Spinal cord (tissue), 10 donors: ENCODE results near the gene YIF1A. TPM values are rescaled to one million over a fixed set of nuclear protein-coding genes. Genes with fewer than 3 reads are reported as not detected.

Experiments
- DNase-seq, 6 donors: peaks; one replicate each; pipeline versions ENCODE4 v3.0.0 to v3.0.0-alpha.2; 2013 to 2015; ENCODE audit warnings: low spot score in 6 of 6, low read depth in 4 of 6
- H3K27ac ChIP-seq: one replicate; pipeline ENCODE4 v1.5.1; 2013; ENCODE audit warnings: low read depth, low read length, control low read depth
- H3K27me3 ChIP-seq: one replicate; pipeline ENCODE4 v1.6.1; 2013; ENCODE audit warnings: low read length; ENCODE audit not compliant: control insufficient read depth, insufficient read depth
- H3K36me3 ChIP-seq: one replicate; pipeline ENCODE4 v1.6.1; 2013; ENCODE audit warnings: low read length; ENCODE audit not compliant: control insufficient read depth, insufficient read depth
- H3K4me1 ChIP-seq: one replicate; pipeline ENCODE4 v1.6.1; 2013; ENCODE audit warnings: low read length; ENCODE audit not compliant: control insufficient read depth, insufficient read depth
- H3K4me3 ChIP-seq: one replicate; pipeline ENCODE4 v1.5.1; 2013; ENCODE audit warnings: low read depth, low read length, control low read depth
- H3K9me3 ChIP-seq: one replicate; pipeline ENCODE4 v1.6.1; 2013; ENCODE audit warnings: low read length; ENCODE audit not compliant: control insufficient read depth, insufficient read depth
- WGBS: methylation state at CpG from one replicate; pipeline ENCODE4 v1.1.5; 2013; ENCODE audit warnings: missing lambda C conversion rate; ENCODE audit not compliant: insufficient coverage; 5-methylcytosine and 5-hydroxymethylcytosine counted together
- polyA plus RNA-seq, 2 donors: library from polyadenylated mRNA; unstranded; fragments of 120-200 nt; gene quantifications; one replicate each; pipeline ENCODE4 v1.2.1, GENCODE V29; 2013; ENCODE audit not compliant: insufficient read length in 2 of 2
- total RNA-seq, 2 donors: library from RNA; depleted of rRNA in 1 of 2; stranded (reverse); fragments of 120-200 nt in 1 of 2; fragments of >200 nt in 1 of 2; gene quantifications; one replicate each; pipeline versions ENCODE4 v1.2.3 to v1.2.4, GENCODE V29; 2013 to 2014
- donor health status: healthy.

Gene YIF1A
- total and polyA plus RNA-seq, 4 donors: 43.7 to 87.7 (median 79.6) TPM

DNA sequence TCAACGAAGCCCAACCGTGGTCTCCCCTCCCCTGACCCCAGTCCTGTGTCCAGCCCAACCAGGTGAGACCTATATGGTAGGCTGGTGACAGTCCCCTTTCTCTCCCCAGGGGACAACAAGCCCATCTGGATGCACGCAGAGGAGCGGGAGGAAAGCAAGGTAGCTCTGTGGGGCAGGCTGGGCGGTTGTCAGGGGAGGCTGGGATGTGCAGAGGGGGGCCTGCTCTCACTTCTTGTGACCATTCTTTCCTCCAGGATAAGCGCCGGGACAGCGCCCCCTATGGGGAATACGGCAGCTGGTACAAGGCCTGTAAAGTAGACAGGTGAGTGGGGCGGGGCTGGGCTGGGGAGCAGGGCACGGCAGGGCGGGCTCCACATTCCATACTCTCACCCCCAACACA, 24.0 kb downstream of the YIF1A start:
- 83% methylated on average over 4 of the region's 12 CpGs for WGBS
- Histone ChIP-seq H3K27ac (no peak overlapping the region), H3K9me3 (no peaks in the 10 kb centered on the region), H3K27me3 (no peaks in the 10 kb centered on the region), H3K36me3 (peaks cover 75% of the 10 kb centered on the region), H3K4me1 (peaks cover 27% of the 10 kb centered on the region), H3K4me3 (no peak overlapping the region)
- no peak for DNase-seq

DNA sequence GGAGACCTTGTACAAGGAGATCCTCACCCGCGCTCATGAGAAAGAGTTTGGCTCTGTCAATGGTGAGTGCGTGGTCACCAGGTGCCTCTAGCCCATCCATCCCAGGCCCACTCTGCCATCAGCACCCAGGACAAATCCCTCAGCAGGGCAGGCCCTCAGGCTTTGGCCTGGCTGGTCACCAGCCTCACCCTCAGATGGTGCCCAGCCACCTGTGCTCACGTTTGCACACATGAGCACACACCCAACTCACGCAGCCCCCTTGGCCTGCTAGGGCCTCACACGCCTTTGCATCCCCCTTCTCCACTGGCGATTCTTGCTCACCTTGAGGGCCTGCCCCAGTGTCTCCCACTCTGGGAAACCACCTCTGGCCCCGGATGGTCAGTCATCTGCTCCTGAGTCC, 24.6 kb downstream of the YIF1A start:
- no peaks in the 10 kb centered on the region for H3K27me3 ChIP-seq
- 92% methylated on average over 8 of the region's 8 CpGs for WGBS
- H3K36me3 ChIP-seq: peaks cover 79% of the 10 kb centered on the region
- DNase-seq: no peak
- no peak overlapping the region for H3K27ac ChIP-seq
- H3K9me3 ChIP-seq: no peaks in the 10 kb centered on the region
- H3K4me3 ChIP-seq: no peak overlapping the region
- peaks cover 26% of the 10 kb centered on the region for H3K4me1 ChIP-seq

DNA sequence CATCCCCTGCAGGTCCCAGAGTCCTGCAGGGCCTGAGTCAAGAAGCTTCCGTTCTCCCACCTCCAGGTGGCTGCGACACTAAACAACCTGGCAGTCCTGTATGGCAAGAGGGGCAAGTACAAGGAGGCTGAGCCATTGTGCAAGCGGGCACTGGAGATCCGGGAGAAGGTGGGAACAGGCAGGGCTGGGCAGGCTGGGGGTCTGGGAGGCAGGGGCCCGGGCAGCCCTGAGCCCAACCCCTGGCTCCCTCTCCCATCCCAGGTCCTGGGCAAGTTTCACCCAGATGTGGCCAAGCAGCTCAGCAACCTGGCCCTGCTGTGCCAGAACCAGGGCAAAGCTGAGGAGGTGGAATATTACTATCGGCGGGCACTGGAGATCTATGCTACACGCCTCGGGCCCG, 25.2 kb downstream of the YIF1A start:
- Histone ChIP-seq H3K27me3 (no peaks in the 10 kb centered on the region), H3K36me3 (peaks cover 82% of the 10 kb centered on the region), H3K27ac (no peak overlapping the region), H3K9me3 (no peaks in the 10 kb centered on the region), H3K4me1 (peaks cover 30% of the 10 kb centered on the region), H3K4me3 (no peak overlapping the region)
- DNase-seq: no peak
- 91% methylated on average over 7 of the region's 10 CpGs for WGBS

GRCh38 chr11:66263231-66263630, 25.7 kb downstream of the YIF1A start:
- DNase-seq: no peak
- Histone ChIP-seq H3K4me3 (no peak overlapping the region), H3K4me1 (peaks cover 36% of the 10 kb centered on the region), H3K9me3 (no peaks in the 10 kb centered on the region), H3K36me3 (peaks cover 82% of the 10 kb centered on the region), H3K27me3 (no peaks in the 10 kb centered on the region), H3K27ac (no peak overlapping the region)
- 92% methylated on average over 4 of the region's 4 CpGs for WGBS

DNA sequence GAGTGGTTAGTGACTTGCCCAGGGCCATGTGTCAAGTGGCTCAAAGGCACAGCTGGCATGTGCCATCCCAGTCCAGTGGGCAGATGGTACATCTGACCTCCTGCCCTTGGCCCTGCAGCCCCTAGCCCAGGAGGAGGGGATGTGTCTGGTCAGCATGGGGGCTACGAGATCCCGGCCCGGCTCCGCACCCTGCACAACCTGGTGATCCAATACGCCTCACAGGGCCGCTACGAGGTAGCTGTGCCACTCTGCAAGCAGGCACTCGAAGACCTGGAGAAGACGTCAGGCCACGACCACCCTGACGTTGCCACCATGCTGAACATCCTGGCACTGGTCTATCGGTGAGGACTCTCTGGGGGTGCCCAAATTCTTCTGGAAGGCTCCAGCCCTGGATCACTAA, 26.2 kb downstream of the YIF1A start:
- Histone ChIP-seq H3K27ac (no peak overlapping the region), H3K27me3 (no peaks in the 10 kb centered on the region), H3K4me3 (no peak overlapping the region), H3K4me1 (peaks cover 31% of the 10 kb centered on the region), H3K9me3 (no peaks in the 10 kb centered on the region), H3K36me3 (peaks cover 82% of the 10 kb centered on the region)
- DNase-seq: no peak
- 96% methylated on average over 12 of the region's 12 CpGs for WGBS

DNA sequence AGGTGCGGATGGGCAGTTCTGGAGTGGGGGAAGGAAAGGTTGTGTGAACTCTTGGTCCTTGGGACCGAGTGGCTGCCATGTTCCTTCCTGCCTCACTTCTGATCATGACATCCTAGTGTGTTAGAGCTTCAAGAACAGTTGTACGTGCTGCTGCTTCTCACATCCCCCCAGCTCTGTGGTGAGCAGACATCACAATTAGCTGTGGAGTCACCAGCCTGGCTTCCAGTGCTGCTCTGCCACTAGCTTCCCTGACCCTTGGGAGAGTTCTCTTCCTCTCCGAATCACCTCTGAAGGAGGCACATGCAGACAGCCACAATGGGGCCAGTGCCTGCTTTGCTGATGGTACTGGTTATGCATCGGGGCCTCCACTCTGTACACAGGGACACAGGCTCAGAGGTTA, 26.8 kb downstream of the YIF1A start:
- Histone ChIP-seq H3K36me3 (peaks cover 80% of the 10 kb centered on the region), H3K4me1 (peaks cover 30% of the 10 kb centered on the region), H3K27me3 (no peaks in the 10 kb centered on the region), H3K9me3 (no peaks in the 10 kb centered on the region), H3K4me3 (no peak overlapping the region), H3K27ac (no peak overlapping the region)
- no peak for DNase-seq
- 83% methylated on average over 3 of the region's 5 CpGs for WGBS

- no peak for DNase-seq
- Histone ChIP-seq H3K27ac (no peak overlapping the region), H3K4me1 (peaks cover 30% of the 10 kb centered on the region), H3K4me3 (no peak overlapping the region), H3K36me3 (peaks cover 74% of the 10 kb centered on the region), H3K9me3 (no peaks in the 10 kb centered on the region), H3K27me3 (no peaks in the 10 kb centered on the region)
- 91% methylated on average over 16 of the region's 16 CpGs for WGBS
Measured at GRCh38 chr11:66261578-66261977, 27.4 kb downstream of the YIF1A start.

- H3K9me3 ChIP-seq: no peaks in the 10 kb centered on the region
- DNase-seq: no peak
- H3K27ac ChIP-seq: no peak overlapping the region
- H3K27me3 ChIP-seq: no peaks in the 10 kb centered on the region
- WGBS: 98% methylated on average over 4 of the region's 4 CpGs
- H3K4me3 ChIP-seq: no peak overlapping the region
- H3K36me3 ChIP-seq: peaks cover 57% of the 10 kb centered on the region
- peaks cover 20% of the 10 kb centered on the region for H3K4me1 ChIP-seq
Measured at GRCh38 chr11:66259956-66260355, 29.0 kb downstream of the YIF1A start.

- Histone ChIP-seq H3K4me3 (no peak overlapping the region), H3K27ac (no peak overlapping the region), H3K27me3 (no peaks in the 10 kb centered on the region), H3K9me3 (no peaks in the 10 kb centered on the region), H3K4me1 (peaks cover 20% of the 10 kb centered on the region), H3K36me3 (peaks cover 50% of the 10 kb centered on the region)
- WGBS: 100% methylated on average over 2 of the region's 2 CpGs
- DNase-seq: no peak
Measured at GRCh38 chr11:66259225-66259624, 29.7 kb downstream of the YIF1A start.

DNA sequence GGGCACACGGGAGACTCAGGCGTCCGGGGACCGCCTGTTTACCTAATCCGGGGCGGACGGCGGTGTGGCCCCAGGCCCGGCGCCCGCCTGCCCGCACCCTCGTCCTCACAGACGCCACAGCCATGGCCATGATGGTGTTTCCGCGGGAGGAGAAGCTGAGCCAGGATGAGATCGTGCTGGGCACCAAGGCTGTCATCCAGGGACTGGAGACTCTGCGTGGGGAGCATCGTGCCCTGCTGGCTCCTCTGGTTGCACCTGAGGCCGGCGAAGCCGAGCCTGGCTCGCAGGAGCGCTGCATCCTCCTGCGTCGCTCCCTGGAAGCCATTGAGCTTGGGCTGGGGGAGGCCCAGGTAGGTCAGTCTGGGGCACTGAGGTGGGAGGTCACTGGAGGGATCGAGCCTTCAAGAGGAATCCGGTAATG, 30.5 kb downstream of the YIF1A start:
- Histone ChIP-seq H3K27ac (peak overlapping the region; percentile 87), H3K36me3 (peaks cover 45% of the 10 kb centered on the region), H3K4me3 (peak overlapping the region; percentile 80), H3K9me3 (no peaks in the 10 kb centered on the region), H3K27me3 (no peaks in the 10 kb centered on the region), H3K4me1 (peaks cover 25% of the 10 kb centered on the region)
- WGBS: 3% methylated on average over 28 of the region's 28 CpGs
- no peak for DNase-seq
